GM10248 (cell line): Measurements from ENCODE around the gene RNASEH2A.
"Not testable (repeated sequence)": the region's sequence is repeated elsewhere in the genome, so short reads cannot be mapped to it uniquely, and the experiment has no call there.

Source experiments
- CTCF ChIA-PET: fragments of 300-600 bp; sonication (Branson Sonifier 250); formaldehyde crosslinking; extraction: SDS; loops from one replicate; lab custom pipeline; 2021; ENCODE audit warnings: antibody characterized with exemption; lab: Yijun Ruan, JAX
- POLR2A ChIA-PET: fragments of 350-650 bp; sonication (Branson Sonifier 250); formaldehyde crosslinking; extraction: SDS; loops from one replicate; lab custom pipeline; 2020; ENCODE audit warnings: antibody characterized with exemption; lab: Yijun Ruan, JAX
- DNase-seq: peaks from one replicate; pipeline ENCODE4 v3.0.0; 2012; ENCODE audit errors: extremely low spot score
- TF ChIP-seq, protein P1 (sequence below): IDR thresholded peaks from 2 replicates; pipeline ENCODE4 v1.5.1; 2012; ENCODE audit warnings: mild to moderate bottlenecking, low read depth; ENCODE audit errors: extremely low read depth, missing control alignments, control extremely low read depth

The RNASEH2A gene

DNA sequence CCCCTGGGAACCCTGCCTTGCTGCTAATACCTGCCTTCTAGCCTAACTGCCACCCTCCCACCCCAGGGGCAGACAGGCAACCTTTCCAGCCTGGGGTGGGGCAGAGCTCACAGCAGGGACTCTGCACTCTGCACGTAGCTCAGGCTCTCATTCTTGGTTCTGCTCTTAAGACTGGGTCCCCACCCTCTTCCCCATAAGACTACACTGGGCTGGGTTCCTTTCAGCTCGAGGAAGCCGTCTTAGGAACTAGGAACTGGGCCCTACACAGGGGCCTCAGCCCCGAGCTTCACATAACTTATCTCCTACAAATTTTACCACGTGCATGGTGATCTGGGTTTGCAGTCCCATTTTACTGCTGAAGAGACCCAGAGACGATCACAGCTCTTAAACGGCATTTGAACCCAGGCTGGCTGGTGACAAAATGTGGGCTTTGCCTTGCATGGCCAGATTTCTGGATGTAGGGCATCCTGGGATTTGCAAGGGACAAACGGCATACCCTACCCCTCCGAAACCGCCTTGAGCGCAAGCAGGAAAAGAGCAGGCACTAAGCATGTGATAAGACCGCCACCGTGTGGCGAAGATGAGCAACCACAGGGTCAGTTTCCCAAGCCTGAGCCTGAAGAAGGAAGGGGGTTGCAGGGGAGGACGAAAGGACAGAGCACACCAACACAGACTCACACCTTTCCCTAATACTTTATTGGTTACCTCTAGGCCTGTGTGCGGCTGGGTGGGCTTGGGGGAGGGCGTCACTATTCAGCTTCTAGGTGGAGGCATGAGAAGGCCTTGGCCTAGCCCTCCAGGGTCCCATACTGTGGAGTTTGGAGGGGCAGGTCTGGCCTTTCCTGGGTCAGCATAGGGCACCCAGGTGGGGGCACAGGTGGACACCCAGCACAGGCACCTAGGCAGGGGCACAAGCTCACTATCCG, 10.0 kb upstream of the RNASEH2A start:
- ChIA-PET POLR2A (interaction anchor here (1.2 to 2.0 kb wide), 2 partner anchors 14 to 27 kb away, joined by 3 to 4 read pairs; no protein-coding TSS in a partner anchor), CTCF (interaction anchor here (0.6 to 17.0 kb wide), 44 partner anchors 9 to 706 kb away, joined by 3 to 550 read pairs (median 4); partner anchors contain the start of genes GCDH, GET3, HOOK2 and RNASEH2A)
- peak; percentile 67 for DNase-seq
- TF ChIP-seq, protein P1, sequence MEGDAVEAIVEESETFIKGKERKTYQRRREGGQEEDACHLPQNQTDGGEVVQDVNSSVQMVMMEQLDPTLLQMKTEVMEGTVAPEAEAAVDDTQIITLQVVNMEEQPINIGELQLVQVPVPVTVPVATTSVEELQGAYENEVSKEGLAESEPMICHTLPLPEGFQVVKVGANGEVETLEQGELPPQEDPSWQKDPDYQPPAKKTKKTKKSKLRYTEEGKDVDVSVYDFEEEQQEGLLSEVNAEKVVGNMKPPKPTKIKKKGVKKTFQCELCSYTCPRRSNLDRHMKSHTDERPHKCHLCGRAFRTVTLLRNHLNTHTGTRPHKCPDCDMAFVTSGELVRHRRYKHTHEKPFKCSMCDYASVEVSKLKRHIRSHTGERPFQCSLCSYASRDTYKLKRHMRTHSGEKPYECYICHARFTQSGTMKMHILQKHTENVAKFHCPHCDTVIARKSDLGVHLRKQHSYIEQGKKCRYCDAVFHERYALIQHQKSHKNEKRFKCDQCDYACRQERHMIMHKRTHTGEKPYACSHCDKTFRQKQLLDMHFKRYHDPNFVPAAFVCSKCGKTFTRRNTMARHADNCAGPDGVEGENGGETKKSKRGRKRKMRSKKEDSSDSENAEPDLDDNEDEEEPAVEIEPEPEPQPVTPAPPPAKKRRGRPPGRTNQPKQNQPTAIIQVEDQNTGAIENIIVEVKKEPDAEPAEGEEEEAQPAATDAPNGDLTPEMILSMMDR: peak; percentile 96

DNA sequence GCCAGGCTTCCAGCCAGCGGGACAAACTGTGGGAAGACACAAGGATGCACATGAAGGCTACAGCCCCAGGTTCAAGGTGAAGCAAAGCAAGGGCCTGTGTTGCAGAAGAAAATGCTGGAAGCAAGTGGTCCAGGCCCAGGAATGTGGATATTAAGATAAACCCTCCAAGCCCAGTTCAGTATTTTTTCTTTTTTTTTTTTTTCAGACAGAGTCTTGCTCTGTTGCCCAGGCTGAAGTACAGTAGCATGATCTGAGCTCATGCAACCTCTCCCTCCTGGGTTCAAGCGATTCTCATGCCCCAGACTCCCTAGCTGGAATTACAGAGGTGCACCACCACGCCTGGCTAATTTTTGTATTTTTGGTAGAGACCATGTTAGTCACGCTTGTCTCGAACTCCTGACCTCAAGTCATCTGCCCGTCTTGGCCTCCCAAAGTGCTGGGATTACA, 9.2 kb upstream of the RNASEH2A start:
- POLR2A ChIA-PET: interaction anchor here (0.6 kb wide), 1 partner anchor 19 kb away, joined by 3 read pairs; no protein-coding TSS in a partner anchor
- TF ChIP-seq, protein P1: no peak
- DNase-seq: no peak
- CTCF ChIA-PET: interaction anchor here (0.6 to 17.0 kb wide), 15 partner anchors 9 to 226 kb away, joined by 3 to 550 read pairs (median 5); partner anchors contain the start of genes GCDH, GET3, HOOK2 and RNASEH2A

DNA sequence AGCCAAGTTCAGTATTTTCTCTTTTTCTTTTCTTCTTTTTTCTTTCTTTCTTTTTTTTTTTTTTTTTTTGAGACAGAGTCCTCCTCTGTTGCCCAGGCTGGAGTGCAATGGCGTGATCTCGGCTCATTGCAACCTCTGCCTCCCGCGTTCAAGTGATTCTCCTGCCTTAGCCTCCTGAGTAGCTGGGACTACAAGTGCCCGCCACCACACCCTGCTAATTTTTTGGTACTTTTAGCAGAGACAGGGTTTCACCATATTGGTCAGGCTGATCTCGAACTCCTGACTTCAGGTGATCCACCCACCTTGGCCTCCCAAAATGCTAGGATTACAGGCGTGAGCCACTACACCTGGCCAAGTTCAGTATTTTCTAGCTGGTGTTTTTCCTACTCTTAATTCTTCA, 8.8 kb upstream of the RNASEH2A start:
- POLR2A ChIA-PET: interaction anchor here (0.6 kb wide), 1 partner anchor 20 kb away, joined by 3 read pairs; no protein-coding TSS in a partner anchor
- DNase-seq: not testable (repeated sequence)
- CTCF ChIA-PET: interaction anchor here (0.7 to 17.0 kb wide), 11 partner anchors 20 to 227 kb away, joined by 3 to 550 read pairs (median 4); partner anchors contain the start of genes GCDH, GET3, HOOK2 and TRIR

DNA sequence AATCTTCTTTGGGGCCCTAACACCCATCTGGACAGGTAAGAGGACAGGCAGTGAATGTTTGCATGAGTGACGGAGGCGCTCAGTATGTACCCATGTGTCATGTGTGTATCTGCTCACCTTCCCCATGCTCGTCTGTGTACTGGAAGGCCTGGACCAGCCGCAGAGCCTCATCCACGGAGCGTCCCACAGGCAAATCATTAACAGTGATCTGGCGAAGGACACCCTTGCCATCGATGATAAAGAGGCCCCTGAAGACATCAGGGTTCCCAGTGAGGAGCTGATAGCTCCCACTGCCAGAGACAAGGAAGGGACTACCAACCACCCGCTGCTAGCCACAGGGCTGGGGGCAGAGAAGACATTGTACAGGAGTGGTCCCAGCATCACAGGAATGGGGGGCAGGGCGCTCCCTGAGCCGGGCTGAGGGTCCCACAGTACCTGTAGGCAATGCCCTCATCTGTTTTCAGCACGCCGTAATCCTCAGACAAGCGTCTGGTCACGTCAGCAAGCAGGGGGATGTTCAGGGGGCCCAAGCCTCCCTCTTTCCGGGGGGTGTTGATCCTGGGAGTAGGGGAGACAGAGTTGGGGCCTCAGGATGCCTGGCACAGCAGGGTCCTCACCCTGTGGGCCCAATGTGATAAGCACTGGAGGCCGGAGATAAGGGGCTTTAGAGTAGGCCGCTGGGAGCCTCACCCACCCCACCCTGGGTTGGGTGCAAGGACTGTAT, 6.5 kb upstream of the RNASEH2A start:
- TF ChIP-seq, protein P1: no peak
- CTCF ChIA-PET: interaction anchor here (1.3 to 17.0 kb wide), 4 partner anchors 23 to 123 kb away, joined by 4 to 550 read pairs (median 220); partner anchors contain the start of gene HOOK2
- DNase-seq: no peak
- POLR2A ChIA-PET: interaction anchor here (0.6 to 1.0 kb wide), 3 partner anchors 11 to 61 kb away, joined by 3 to 4 read pairs (median 3); no protein-coding TSS in a partner anchor

DNA sequence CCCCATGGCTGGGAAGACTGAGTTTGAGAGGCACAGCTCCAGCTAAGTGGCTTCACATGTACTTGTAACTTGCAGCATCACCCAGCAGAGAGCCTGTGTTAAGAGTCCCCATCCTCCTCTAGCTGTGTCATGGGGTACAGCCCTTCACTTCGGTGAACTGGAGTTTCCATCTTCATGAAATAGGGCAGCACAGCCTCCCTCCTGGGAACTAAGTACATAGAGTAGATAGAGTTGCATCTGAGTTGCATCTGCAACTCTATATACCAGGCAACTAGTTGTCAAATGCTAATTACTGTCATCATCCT, 6.0 kb upstream of the RNASEH2A start:
- CTCF ChIA-PET: interaction anchor here (1.3 to 17.0 kb wide), 3 partner anchors 23 to 123 kb away, joined by 4 to 550 read pairs (median 399); partner anchors contain the start of gene HOOK2
- TF ChIP-seq, protein P1: no peak
- no peak for DNase-seq
- POLR2A ChIA-PET: interaction anchor here (0.6 to 2.2 kb wide), 2 partner anchors 8 to 40 kb away, joined by 3 to 9 read pairs; partner anchors contain the start of gene JUNB

DNA sequence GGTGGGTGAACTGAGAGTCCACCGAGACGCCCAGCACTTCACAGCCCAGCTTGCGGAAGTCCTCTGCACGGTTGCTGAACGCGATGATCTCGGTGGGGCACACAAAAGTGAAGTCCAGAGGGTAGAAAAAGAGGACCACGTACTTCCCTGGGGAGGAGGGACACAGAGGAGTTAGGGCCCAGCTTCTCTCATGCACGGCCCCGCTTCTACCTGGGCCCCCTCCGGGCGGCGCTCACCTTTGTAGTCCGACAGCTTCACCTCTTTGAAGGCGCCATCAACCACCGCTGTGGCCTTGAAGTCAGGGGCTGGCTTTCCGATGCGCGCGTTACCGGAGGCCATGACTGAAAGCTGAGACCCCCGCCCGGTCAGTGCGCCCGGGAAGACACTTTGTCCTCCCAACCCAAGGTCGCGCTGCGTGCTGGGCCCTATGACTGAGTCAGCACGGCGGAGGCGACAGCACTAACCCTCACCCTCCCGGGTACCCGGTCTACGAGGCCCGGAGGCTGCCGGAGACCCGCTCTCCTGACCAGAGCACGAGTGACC, 5.4 kb upstream of the RNASEH2A start:
- CTCF ChIA-PET: interaction anchor here (3.2 to 17.0 kb wide), 3 partner anchors 24 to 46 kb away, joined by 16 to 550 read pairs (median 399); partner anchors contain the start of gene HOOK2
- POLR2A ChIA-PET: interaction anchor here (2.2 kb wide), 1 partner anchor 9 kb away, joined by 9 read pairs; the partner anchor contains the start of gene JUNB
- no peak for DNase-seq
- TF ChIP-seq, protein P1: no peak
